Measurements from ENCODE around the gene CDC73. TPM values are rescaled to one million over a fixed set of nuclear protein-coding genes. Genes with fewer than 3 reads are reported as not detected.

Gene CDC73
- total RNA-seq, 2 donors from 2014 or later: 52.8 to 53.0 TPM

GRCh38 chr1:193301746-193302145 lies 179.9 kb downstream of the CDC73 start:
- H3K27ac ChIP-seq (ENCODE audit: low read depth, low read length): no peak overlapping the region

GRCh38 chr1:193303849-193304248 lies 182.0 kb downstream of the CDC73 start:
- 95% methylated on average over 1 of the region's 1 CpG; no CpG with 5 or more reads in 1 of the 2 experiments for WGBS, 2 experiments (ENCODE audit: insufficient coverage in 1 of 2, insufficient read length in 1 of 2)

More at GRCh38 chr1:193301746-193302145, 179.9 kb downstream of the CDC73 start:
- H3K4me3 ChIP-seq (ENCODE audit: low read length): no peak overlapping the region
- H3K36me3 ChIP-seq (ENCODE audit: control insufficient read depth, insufficient read depth, low read length): no peaks in the 10 kb centered on the region
- no peak for DNase-seq
- no peaks in the 10 kb centered on the region for H3K27me3 Mint-ChIP-seq (ENCODE audit: insufficient read depth)
- no peaks in the 10 kb centered on the region for H3K9me3 Mint-ChIP-seq
- no peaks in the 10 kb centered on the region for H3K9me3 ChIP-seq (ENCODE audit: control insufficient read depth, low read length)
- no peak overlapping the region for H3K27ac Mint-ChIP-seq
- no peaks in the 10 kb centered on the region for H3K27me3 ChIP-seq (ENCODE audit: control insufficient read depth, insufficient read depth, low read length, poor library complexity, severe bottlenecking)
- 89 to 93% methylated on average over 2 of the region's 2 CpGs for WGBS, 2 experiments (ENCODE audit: insufficient coverage in 1 of 2, insufficient read length in 1 of 2)
- H3K4me1 ChIP-seq (ENCODE audit: control insufficient read depth, insufficient read depth, low read length): no peaks in the 10 kb centered on the region
- TF ChIP-seq CTCF (conservative IDR thresholded peaks at IDR 0.05): no peak
- no peaks in the 10 kb centered on the region for H3K36me3 Mint-ChIP-seq (ENCODE audit: low read depth)
- H3K4me1 Mint-ChIP-seq: no peaks in the 10 kb centered on the region
- no peak overlapping the region for H3K4me3 Mint-ChIP-seq
- no peak overlapping the region for H3K9ac ChIP-seq (ENCODE audit: extremely low read depth, low read length, poor library complexity, severe bottlenecking)

More at GRCh38 chr1:193303849-193304248, 182.0 kb downstream of the CDC73 start:
- Mint-ChIP-seq H3K36me3 (ENCODE audit: low read depth) (no peaks in the 10 kb centered on the region), H3K4me1 (peaks cover 6% of the 10 kb centered on the region), H3K27ac (no peak overlapping the region), H3K9me3 (no peaks in the 10 kb centered on the region), H3K27me3 (ENCODE audit: insufficient read depth) (no peaks in the 10 kb centered on the region), H3K4me3 (no peak overlapping the region)
- no peaks in the 10 kb centered on the region for H3K36me3 ChIP-seq (ENCODE audit: control insufficient read depth, insufficient read depth, low read length)
- no peaks in the 10 kb centered on the region for H3K27me3 ChIP-seq (ENCODE audit: control insufficient read depth, insufficient read depth, low read length, poor library complexity, severe bottlenecking)
- no peak for TF ChIP-seq CTCF (conservative IDR thresholded peaks at IDR 0.05)
- no peak for DNase-seq
- H3K4me3 ChIP-seq (ENCODE audit: low read length): no peak overlapping the region
- no peak overlapping the region for H3K27ac ChIP-seq (ENCODE audit: low read depth, low read length)
- peaks cover 6% of the 10 kb centered on the region for H3K4me1 ChIP-seq (ENCODE audit: control insufficient read depth, insufficient read depth, low read length)
- no peak overlapping the region for H3K9ac ChIP-seq (ENCODE audit: extremely low read depth, low read length, poor library complexity, severe bottlenecking)
- H3K9me3 ChIP-seq (ENCODE audit: control insufficient read depth, low read length): no peaks in the 10 kb centered on the region

Small RNA genes within 50 kb of the gene (microRNA-seq; reads per million reads assigned to microRNA genes)
- gene MIR1278 (ENCODE audit: borderline microRNAs expressed): not detected

Other genes with a start within 250 kb of the CDC73 start
- gene UCHL5, start 62.7 kb upstream of the CDC73 start, total RNA-seq: 10 to 100 TPM; 33.0 to 40.6 TPM
- 10 to 100 TPM; 79.4 to 92.0 TPM for gene RO60, start 62.4 kb upstream of the CDC73 start, total RNA-seq
- gene GLRX2, start 16.6 kb upstream of the CDC73 start, total RNA-seq: 10 to 100 TPM in 1 of 2 donors, 1 to 10 TPM in 1; 8.6 to 11.0 TPM
- gene B3GALT2, start 64.6 kb downstream of the CDC73 start, total RNA-seq: not detected

Data from endodermal cell (in vitro differentiated cells).